Measurements from ENCODE around the gene PELO.

The PELO gene

GRCh38 chr5:52760695-52761366 lies 26.9 kb upstream of the PELO start:
- no peak overlapping the region for H3K4me3 ChIP-seq (ENCODE audit: low read length)
- no peak for TF ChIP-seq ZNF274 (IDR thresholded peaks at IDR 0.05; ENCODE audit: low read depth, low read length)

GRCh38 chr5:52767217-52767743 lies 20.4 kb upstream of the PELO start:
- TF ChIP-seq ZNF274 (IDR thresholded peaks at IDR 0.05; ENCODE audit: low read depth, low read length) = no peak
- H3K4me3 ChIP-seq (ENCODE audit: low read length) = no peak overlapping the region

GRCh38 chr5:52767766-52768480 lies 19.8 kb upstream of the PELO start:
- TF ChIP-seq ZNF274 (IDR thresholded peaks at IDR 0.05; ENCODE audit: low read depth, low read length) = no peak
- H3K4me3 ChIP-seq (ENCODE audit: low read length) = no peak overlapping the region

GRCh38 chr5:52769061-52769460 lies 18.7 kb upstream of the PELO start:
- no peak for TF ChIP-seq ZNF274 (IDR thresholded peaks at IDR 0.05; ENCODE audit: low read depth, low read length)
- H3K4me3 ChIP-seq (ENCODE audit: low read length) = no peak overlapping the region

GRCh38 chr5:52770287-52770939 lies 17.3 kb upstream of the PELO start:
- no peak for TF ChIP-seq ZNF274 (IDR thresholded peaks at IDR 0.05; ENCODE audit: low read depth, low read length)
- no peak overlapping the region for H3K4me3 ChIP-seq (ENCODE audit: low read length)

- TF ChIP-seq ZNF274 (IDR thresholded peaks at IDR 0.05; ENCODE audit: low read depth, low read length) = no peak
Measured at GRCh38 chr5:52771343-52772039, 16.2 kb upstream of the PELO start.

GRCh38 chr5:52772668-52773067 lies 15.0 kb upstream of the PELO start:
- no peak for TF ChIP-seq ZNF274 (IDR thresholded peaks at IDR 0.05; ENCODE audit: low read depth, low read length)
- H3K4me3 ChIP-seq (ENCODE audit: low read length) = no peak overlapping the region

More at GRCh38 chr5:52771343-52772039, 16.2 kb upstream of the PELO start:
- H3K4me3 ChIP-seq (ENCODE audit: low read length) = no peak overlapping the region

GRCh38 chr5:52773342-52773741 lies 14.4 kb upstream of the PELO start:
- TF ChIP-seq ZNF274 (IDR thresholded peaks at IDR 0.05; ENCODE audit: low read depth, low read length) = no peak
- H3K4me3 ChIP-seq (ENCODE audit: low read length) = no peak overlapping the region

GRCh38 chr5:52774005-52774410 lies 13.7 kb upstream of the PELO start:
- no peak for TF ChIP-seq ZNF274 (IDR thresholded peaks at IDR 0.05; ENCODE audit: low read depth, low read length)

GRCh38 chr5:52776116-52776515 lies 11.6 kb upstream of the PELO start:
- no peak overlapping the region for H3K4me3 ChIP-seq (ENCODE audit: low read length)
- TF ChIP-seq ZNF274 (IDR thresholded peaks at IDR 0.05; ENCODE audit: low read depth, low read length) = no peak

More at GRCh38 chr5:52774005-52774410, 13.7 kb upstream of the PELO start:
- no peak overlapping the region for H3K4me3 ChIP-seq (ENCODE audit: low read length)

GRCh38 chr5:52777186-52777585 lies 10.5 kb upstream of the PELO start:
- no peak for TF ChIP-seq ZNF274 (IDR thresholded peaks at IDR 0.05; ENCODE audit: low read depth, low read length)

GRCh38 chr5:52778781-52779180 lies 8.9 kb upstream of the PELO start:
- TF ChIP-seq ZNF274 (IDR thresholded peaks at IDR 0.05; ENCODE audit: low read depth, low read length) = no peak
- H3K4me3 ChIP-seq (ENCODE audit: low read length) = no peak overlapping the region

More at GRCh38 chr5:52777186-52777585, 10.5 kb upstream of the PELO start:
- H3K4me3 ChIP-seq (ENCODE audit: low read length) = no peak overlapping the region

- H3K4me3 ChIP-seq (ENCODE audit: low read length) = no peak overlapping the region
- TF ChIP-seq ZNF274 (IDR thresholded peaks at IDR 0.05; ENCODE audit: low read depth, low read length) = no peak
Measured at GRCh38 chr5:52779213-52779612, 8.5 kb upstream of the PELO start.

Data from GM08714 (cell line).